SK-N-SH (cell line): ENCODE results near the gene PDS5B. TPM values are rescaled to one million over a fixed set of nuclear protein-coding genes. Genes with fewer than 3 reads are reported as not detected.

Experiments
- CTCF ChIA-PET: fragments of 300-600, 350-600 bp; formaldehyde crosslinking; extraction: SDS; loops from one replicate; lab custom pipeline; 2021; lab: Yijun Ruan, JAX
- POLR2A ChIA-PET: fragments of 350-600 bp; sonication (Branson Sonifier 250); formaldehyde crosslinking; extraction: SDS; loops from one replicate; lab custom pipeline; 2020; ENCODE audit warnings: antibody characterized with exemption, inconsistent platforms; lab: Yijun Ruan, JAX
- DNase-seq: peaks from one replicate; pipeline ENCODE4 v3.0.0; 2012
- H2AFZ ChIP-seq: fragments of 200-600 bp; sonication (generic); 2 replicates; pipeline ENCODE4 v1.8.1; 2016; ENCODE audit warnings: antibody characterized with exemption, mild to moderate bottlenecking, low read depth
- H3F3A ChIP-seq: fragments of 200-600 bp; sonication (generic); replicated peaks from 2 replicates; pipeline ENCODE3; 2016; ENCODE audit warnings: antibody characterized with exemption, mild to moderate bottlenecking; ENCODE audit not compliant: insufficient read depth
- H3K27ac ChIP-seq, 2 experiments: fragments of 200-500 bp in 1 of 2; fragments of 200-600 bp in 1 of 2; sonication (Bioruptor generic) in 1 of 2; sonication (generic), shearing (Covaris generic) in 1 of 2; 2 replicates each; pipeline versions ENCODE4 v1.5.1 to v1.6.1; 2014 to 2016; ENCODE audit warnings: low read depth in 2 of 2, inconsistent platforms in 1 of 2, low read length in 1 of 2, mild to moderate bottlenecking in 1 of 2, mixed read lengths in 1 of 2
- H3K27me3 ChIP-seq: fragments of 200-600 bp; sonication (generic), shearing (Covaris generic); 2 replicates; pipeline ENCODE4 v1.6.1; 2016; ENCODE audit warnings: mixed run types; ENCODE audit not compliant: insufficient read depth
- H3K36me3 ChIP-seq, 2 experiments: fragments of 200-500 bp in 1 of 2; fragments of 200-600 bp in 1 of 2; sonication (Bioruptor generic) in 1 of 2; sonication (generic) in 1 of 2; replicated peaks in 1 of 2; 2 replicates each; pipeline versions ENCODE3 to v1.5.1; 2014 to 2016; ENCODE audit warnings: low read length in 1 of 2, mild to moderate bottlenecking in 1 of 2; ENCODE audit not compliant: insufficient read depth in 2 of 2, control insufficient read depth in 1 of 2
- H3K4me1 ChIP-seq, 2 experiments: fragments of 200-500 bp in 1 of 2; fragments of 200-600 bp in 1 of 2; sonication (Bioruptor generic) in 1 of 2; sonication (generic), shearing (Covaris generic) in 1 of 2; 2 replicates each; pipeline versions ENCODE4 v1.5.1 to v1.6.1; 2014 to 2016; ENCODE audit warnings: low read depth in 1 of 2, low read length in 1 of 2, mixed run types in 1 of 2; ENCODE audit not compliant: insufficient read depth in 2 of 2, control insufficient read depth in 1 of 2
- H3K4me2 ChIP-seq: fragments of 200-600 bp; sonication (generic), shearing (Covaris generic); 2 replicates; pipeline ENCODE4 v1.6.1; 2017; ENCODE audit warnings: mixed run types
- H3K4me3 ChIP-seq, 2 experiments: fragments of 200-500 bp in 1 of 2; fragments of 200-600 bp in 1 of 2; sonication (Bioruptor generic) in 1 of 2; sonication (generic), shearing (Covaris generic) in 1 of 2; 2 replicates each; pipeline versions ENCODE4 v1.5.1 to v1.8.1; 2014 to 2016; ENCODE audit warnings: low read depth in 2 of 2, inconsistent platforms in 1 of 2, low read length in 1 of 2, mild to moderate bottlenecking in 1 of 2, mixed read lengths in 1 of 2, moderate library complexity in 1 of 2
- H3K79me2 ChIP-seq: fragments of 200-600 bp; sonication (generic); 2 replicates; pipeline ENCODE4 v1.8.1; 2017; ENCODE audit warnings: mild to moderate bottlenecking; ENCODE audit not compliant: insufficient read depth
- H3K9ac ChIP-seq: fragments of 200-600 bp; sonication (generic); 2 replicates; pipeline ENCODE4 v1.6.1; 2017; ENCODE audit warnings: mixed run types
- H3K9me2 ChIP-seq: fragments of 200-600 bp; sonication (generic); 2 replicates; pipeline ENCODE4 v1.6.1; 2017; ENCODE audit warnings: mixed run types
- H3K9me3 ChIP-seq: fragments of 200-600 bp; sonication (generic); 2 replicates; pipeline ENCODE4 v1.6.1; 2017; ENCODE audit warnings: mixed run types, mild to moderate bottlenecking, moderate library complexity
- H4K20me1 ChIP-seq: fragments of 200-600 bp; sonication (generic); 2 replicates; pipeline ENCODE4 v1.6.1; 2017; ENCODE audit warnings: mild to moderate bottlenecking, mixed run types; ENCODE audit not compliant: insufficient read depth
- FOXJ3 ChIP-seq: sonication (generic); formaldehyde crosslinking; IDR thresholded peaks from 2 replicates; pipeline ENCODE4 v1.5.1; 2020; ENCODE audit warnings: mild to moderate bottlenecking, missing genetic modification reagents
- MEF2A ChIP-seq: IDR thresholded peaks from 2 replicates; pipeline ENCODE4 v1.4.0; 2012; ENCODE audit warnings: low read depth, borderline replicate concordance
- MXI1 ChIP-seq: IDR thresholded peaks from 2 replicates; pipeline ENCODE4 v1.6.1; 2012; ENCODE audit warnings: mild to moderate bottlenecking, low read depth, low read length, improper control_type of control experiment
- NRF1 ChIP-seq: IDR thresholded peaks from 2 replicates; pipeline ENCODE4 v1.6.1; 2012; ENCODE audit warnings: low read depth, mild to moderate bottlenecking, low read length
- POLR2AphosphoS5 ChIP-seq: IDR thresholded peaks from 2 replicates; pipeline ENCODE4 v1.6.1; 2012; ENCODE audit warnings: low read depth, low read length
- RCOR1 ChIP-seq: fragments of 150-350 bp; IDR thresholded peaks from 2 replicates; pipeline ENCODE4 v1.6.1; 2017; ENCODE audit warnings: antibody characterized with exemption, low read length
- RFX5 ChIP-seq: IDR thresholded peaks from 2 replicates; pipeline ENCODE4 v1.6.1; 2012; ENCODE audit warnings: mild to moderate bottlenecking, improper control_type of control experiment, low read length
- SIN3A ChIP-seq: IDR thresholded peaks from 2 replicates; pipeline ENCODE4 v1.6.1; 2012; ENCODE audit warnings: low read depth, mild to moderate bottlenecking, low read length, moderate library complexity, borderline replicate concordance
- SMC3 ChIP-seq: IDR thresholded peaks from 2 replicates; pipeline ENCODE4 v1.6.1; 2012; ENCODE audit warnings: low read depth, low read length, improper control_type of control experiment
- TCF12 ChIP-seq: IDR thresholded peaks from 2 replicates; pipeline ENCODE4 v1.4.0; 2012
- YY1 ChIP-seq: IDR thresholded peaks from 2 replicates; pipeline ENCODE4 v1.4.0; 2012; ENCODE audit warnings: low read depth, mild to moderate bottlenecking
- WGBS: methylation state at CpG from one replicate; pipeline ENCODE4 v1.1.6; 2017; ENCODE audit warnings: low lambda C conversion rate; 5-methylcytosine and 5-hydroxymethylcytosine counted together
- polyA plus RNA-seq, 3 experiments: library from polyadenylated mRNA; depleted of rRNA; stranded (reverse); fragments of >200 nt; gene quantifications; 2 replicates each; pipeline ENCODE4 v1.2.3, GENCODE V29; 2012
- TF ChIP-seq, protein P1 (sequence below): fragments of 150-350 bp; IDR thresholded peaks from 2 replicates; pipeline ENCODE4 v1.6.1; 2017; ENCODE audit warnings: antibody characterized with exemption, low read length, low read depth, borderline replicate concordance
- TF ChIP-seq, protein P2 (sequence below): IDR thresholded peaks from 2 replicates; pipeline ENCODE4 v1.4.0; 2012; ENCODE audit warnings: low read depth
- TF ChIP-seq, protein P3 (sequence below): IDR thresholded peaks from 2 replicates; pipeline ENCODE4 v1.4.0; 2012; ENCODE audit warnings: low read depth, borderline replicate concordance
- TF ChIP-seq, protein P4 (sequence below): fragments of 150-350 bp; IDR thresholded peaks from 2 replicates; pipeline ENCODE4 v1.6.1; 2016; ENCODE audit warnings: mild to moderate bottlenecking, low read depth, low read length
- TF ChIP-seq, protein P5 (sequence below): IDR thresholded peaks from 2 replicates; pipeline ENCODE4; 2012

The PDS5B gene
- polyA plus RNA-seq, 1 of the 3 experiments (the other 2 are of a cell fraction): 3.8 TPM

DNA sequence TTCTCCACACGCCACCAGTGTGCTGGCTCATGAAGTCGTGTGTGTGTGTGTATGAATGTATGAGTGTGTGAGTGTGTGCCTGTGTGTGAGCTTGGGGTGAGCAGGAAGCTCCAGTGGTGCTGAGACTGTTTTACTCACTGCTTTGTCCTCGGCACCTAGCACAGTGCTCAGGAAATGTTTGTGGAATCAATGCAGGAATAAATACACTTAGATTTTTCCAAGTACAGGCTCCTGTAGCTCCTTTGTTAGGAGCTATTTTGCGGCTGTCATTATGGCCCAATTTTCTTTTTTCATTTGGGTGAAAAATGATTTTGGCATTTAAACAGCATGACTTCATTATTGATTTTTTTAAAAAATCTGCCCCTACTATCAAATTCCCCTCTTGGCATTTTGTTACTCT lies 236.5 kb downstream of the PDS5B start:
- no peaks in the 10 kb centered on the region for H3K79me2 ChIP-seq
- TF ChIP-seq MEF2A: no peak
- no peak for TF ChIP-seq FOXJ3
- no peak for TF ChIP-seq TCF12
- TF ChIP-seq, protein P1, sequence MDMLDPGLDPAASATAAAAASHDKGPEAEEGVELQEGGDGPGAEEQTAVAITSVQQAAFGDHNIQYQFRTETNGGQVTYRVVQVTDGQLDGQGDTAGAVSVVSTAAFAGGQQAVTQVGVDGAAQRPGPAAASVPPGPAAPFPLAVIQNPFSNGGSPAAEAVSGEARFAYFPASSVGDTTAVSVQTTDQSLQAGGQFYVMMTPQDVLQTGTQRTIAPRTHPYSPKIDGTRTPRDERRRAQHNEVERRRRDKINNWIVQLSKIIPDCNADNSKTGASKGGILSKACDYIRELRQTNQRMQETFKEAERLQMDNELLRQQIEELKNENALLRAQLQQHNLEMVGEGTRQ: no peak
- TF ChIP-seq YY1: no peak
- TF ChIP-seq, protein P2, sequence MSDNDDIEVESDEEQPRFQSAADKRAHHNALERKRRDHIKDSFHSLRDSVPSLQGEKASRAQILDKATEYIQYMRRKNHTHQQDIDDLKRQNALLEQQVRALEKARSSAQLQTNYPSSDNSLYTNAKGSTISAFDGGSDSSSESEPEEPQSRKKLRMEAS: no peak
- TF ChIP-seq, protein P3, sequence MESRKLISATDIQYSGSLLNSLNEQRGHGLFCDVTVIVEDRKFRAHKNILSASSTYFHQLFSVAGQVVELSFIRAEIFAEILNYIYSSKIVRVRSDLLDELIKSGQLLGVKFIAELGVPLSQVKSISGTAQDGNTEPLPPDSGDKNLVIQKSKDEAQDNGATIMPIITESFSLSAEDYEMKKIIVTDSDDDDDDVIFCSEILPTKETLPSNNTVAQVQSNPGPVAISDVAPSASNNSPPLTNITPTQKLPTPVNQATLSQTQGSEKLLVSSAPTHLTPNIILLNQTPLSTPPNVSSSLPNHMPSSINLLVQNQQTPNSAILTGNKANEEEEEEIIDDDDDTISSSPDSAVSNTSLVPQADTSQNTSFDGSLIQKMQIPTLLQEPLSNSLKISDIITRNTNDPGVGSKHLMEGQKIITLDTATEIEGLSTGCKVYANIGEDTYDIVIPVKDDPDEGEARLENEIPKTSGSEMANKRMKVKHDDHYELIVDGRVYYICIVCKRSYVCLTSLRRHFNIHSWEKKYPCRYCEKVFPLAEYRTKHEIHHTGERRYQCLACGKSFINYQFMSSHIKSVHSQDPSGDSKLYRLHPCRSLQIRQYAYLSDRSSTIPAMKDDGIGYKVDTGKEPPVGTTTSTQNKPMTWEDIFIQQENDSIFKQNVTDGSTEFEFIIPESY: no peak
- TF ChIP-seq, protein P4, sequence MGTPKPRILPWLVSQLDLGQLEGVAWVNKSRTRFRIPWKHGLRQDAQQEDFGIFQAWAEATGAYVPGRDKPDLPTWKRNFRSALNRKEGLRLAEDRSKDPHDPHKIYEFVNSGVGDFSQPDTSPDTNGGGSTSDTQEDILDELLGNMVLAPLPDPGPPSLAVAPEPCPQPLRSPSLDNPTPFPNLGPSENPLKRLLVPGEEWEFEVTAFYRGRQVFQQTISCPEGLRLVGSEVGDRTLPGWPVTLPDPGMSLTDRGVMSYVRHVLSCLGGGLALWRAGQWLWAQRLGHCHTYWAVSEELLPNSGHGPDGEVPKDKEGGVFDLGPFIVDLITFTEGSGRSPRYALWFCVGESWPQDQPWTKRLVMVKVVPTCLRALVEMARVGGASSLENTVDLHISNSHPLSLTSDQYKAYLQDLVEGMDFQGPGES: no peak
- TF ChIP-seq MXI1: no peak
- TF ChIP-seq POLR2AphosphoS5: no peak
- no peak overlapping the region for H2AFZ ChIP-seq
- no peaks in the 10 kb centered on the region for H4K20me1 ChIP-seq
- peaks cover 12% of the 10 kb centered on the region for H3F3A ChIP-seq
- no peak overlapping the region for H3K27ac ChIP-seq
- peaks cover 2 to 4% of the 10 kb centered on the region in 2 experiments; a peak in 2 of 4 replicates for H3K4me1 ChIP-seq
- H3K4me3 ChIP-seq: no peak overlapping the region
- no peaks in the 10 kb centered on the region for H3K36me3 ChIP-seq
- POLR2A ChIA-PET: no interaction called here
- no peak overlapping the region for H3K4me2 ChIP-seq
- H3K27me3 ChIP-seq: no peaks in the 10 kb centered on the region
- H3K9me2 ChIP-seq: no peaks in the 10 kb centered on the region
- DNase-seq: no peak
- WGBS: 78% methylated on average over 4 of the region's 4 CpGs
- H3K9ac ChIP-seq: no peak overlapping the region
- no peaks in the 10 kb centered on the region for H3K9me3 ChIP-seq
- CTCF ChIA-PET: no interaction called here

DNA sequence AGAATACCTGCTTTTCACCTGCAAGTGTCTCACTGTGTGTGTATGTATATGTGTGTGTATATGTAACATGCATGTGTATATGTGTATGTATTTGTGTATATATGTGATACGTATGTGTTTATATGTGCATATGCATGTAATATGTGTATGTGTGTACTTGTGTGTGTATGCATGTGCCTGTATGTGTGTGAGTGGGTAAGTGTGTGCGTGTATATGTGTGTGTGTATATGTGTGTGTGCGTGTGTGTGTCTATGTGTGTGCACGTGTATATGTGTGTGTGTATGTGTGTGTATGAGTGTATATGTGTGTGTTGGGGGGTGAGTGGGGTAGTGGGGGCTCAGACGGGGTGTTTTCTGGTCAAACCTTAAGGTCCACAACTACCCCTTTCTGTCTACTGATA lies 237.3 kb downstream of the PDS5B start:
- Histone ChIP-seq H3K9ac (no peak overlapping the region), H3K27me3 (no peaks in the 10 kb centered on the region), H3K4me1 (peaks cover 2 to 4% of the 10 kb centered on the region in 2 experiments; a peak in 2 of 4 replicates), H4K20me1 (no peaks in the 10 kb centered on the region), H3K9me3 (no peaks in the 10 kb centered on the region), H2AFZ (no peak overlapping the region), H3K27ac (no peak overlapping the region), H3K4me2 (no peak overlapping the region), H3K79me2 (no peaks in the 10 kb centered on the region), H3K9me2 (no peaks in the 10 kb centered on the region), H3F3A (peaks cover 12% of the 10 kb centered on the region), H3K4me3 (no peak overlapping the region), H3K36me3 (no peaks in the 10 kb centered on the region)
- no peak for DNase-seq
- CTCF ChIA-PET: interaction anchor here (1.0 kb wide), 1 partner anchor 37 kb away, joined by 3 read pairs; no protein-coding TSS in a partner anchor
- WGBS: 94% methylated on average over 5 of the region's 5 CpGs
- POLR2A ChIA-PET: no interaction called here
- TF ChIP-seq FOXJ3 (no peak), RFX5 (no peak), TCF12 (no peak), SMC3 (no peak), YY1 (no peak), RCOR1 (no peak), NRF1 (no peak), SIN3A (no peak)
- TF ChIP-seq, protein P3: no peak
- TF ChIP-seq, protein P5, sequence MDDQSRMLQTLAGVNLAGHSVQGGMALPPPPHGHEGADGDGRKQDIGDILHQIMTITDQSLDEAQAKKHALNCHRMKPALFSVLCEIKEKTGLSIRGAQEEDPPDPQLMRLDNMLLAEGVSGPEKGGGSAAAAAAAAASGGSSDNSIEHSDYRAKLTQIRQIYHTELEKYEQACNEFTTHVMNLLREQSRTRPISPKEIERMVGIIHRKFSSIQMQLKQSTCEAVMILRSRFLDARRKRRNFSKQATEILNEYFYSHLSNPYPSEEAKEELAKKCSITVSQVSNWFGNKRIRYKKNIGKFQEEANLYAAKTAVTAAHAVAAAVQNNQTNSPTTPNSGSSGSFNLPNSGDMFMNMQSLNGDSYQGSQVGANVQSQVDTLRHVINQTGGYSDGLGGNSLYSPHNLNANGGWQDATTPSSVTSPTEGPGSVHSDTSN: no peak
